HG02678 (cell line): ENCODE results near the gene VENTX.

Experiments
- ATAC-seq: cut with Tn5 transposase; IDR thresholded peaks from one replicate; pipeline ENCODE4 v1.9.1; 2021; ENCODE audit warnings: mild to moderate bottlenecking, moderate library complexity; ENCODE audit not compliant: unreplicated experiment

VENTX gene, protein sequence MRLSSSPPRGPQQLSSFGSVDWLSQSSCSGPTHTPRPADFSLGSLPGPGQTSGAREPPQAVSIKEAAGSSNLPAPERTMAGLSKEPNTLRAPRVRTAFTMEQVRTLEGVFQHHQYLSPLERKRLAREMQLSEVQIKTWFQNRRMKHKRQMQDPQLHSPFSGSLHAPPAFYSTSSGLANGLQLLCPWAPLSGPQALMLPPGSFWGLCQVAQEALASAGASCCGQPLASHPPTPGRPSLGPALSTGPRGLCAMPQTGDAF

GRCh38 chr10:133237588-133238465 lies at the start of gene VENTX:
VENTX (plus strand) TSS chr10:133237855; CDS start chr10:133237915, 60 bp downstream.
- ATAC-seq, result no peak

DNA sequence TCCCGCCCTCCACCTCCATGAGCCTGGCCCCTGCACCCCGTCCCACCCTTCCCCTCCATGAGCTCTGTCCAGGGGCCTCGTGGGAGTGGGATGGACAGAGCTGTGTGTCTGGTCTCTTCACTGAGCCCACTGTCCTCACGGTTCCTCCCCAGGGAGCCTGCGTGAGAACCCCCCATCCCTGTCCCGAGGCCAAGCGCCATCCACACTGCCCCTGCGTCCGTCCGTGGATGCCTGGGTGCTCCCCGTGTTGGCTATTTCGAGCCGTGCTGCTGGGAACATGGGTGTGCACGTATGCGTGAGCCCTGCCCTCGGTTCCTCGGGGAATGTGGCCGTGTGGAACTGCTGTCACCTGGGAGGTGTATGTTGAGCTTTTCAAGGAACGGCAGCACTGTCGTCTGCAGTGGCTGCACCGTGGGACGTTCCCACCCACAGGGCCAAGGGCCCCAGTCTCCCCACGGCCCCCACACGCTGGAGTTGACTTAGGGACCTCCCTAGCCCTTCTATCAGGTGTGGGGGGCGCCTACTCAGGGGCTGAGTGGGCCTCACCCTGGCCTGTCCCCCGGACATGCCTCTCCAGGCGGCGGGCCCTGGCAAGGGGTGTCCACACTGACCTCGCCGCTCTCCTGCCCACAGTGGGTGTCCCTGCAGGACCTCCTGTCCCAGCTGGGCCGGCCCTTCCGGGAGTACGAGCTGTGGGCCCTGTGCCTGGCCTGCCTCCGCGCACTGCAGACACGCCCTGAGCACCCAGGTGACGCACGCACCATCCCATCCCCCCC lies 49.6 kb upstream of the VENTX start:
- no peak for ATAC-seq

- no peak for ATAC-seq
Measured at GRCh38 chr10:133189256-133189655, 48.4 kb upstream of the VENTX start.

DNA sequence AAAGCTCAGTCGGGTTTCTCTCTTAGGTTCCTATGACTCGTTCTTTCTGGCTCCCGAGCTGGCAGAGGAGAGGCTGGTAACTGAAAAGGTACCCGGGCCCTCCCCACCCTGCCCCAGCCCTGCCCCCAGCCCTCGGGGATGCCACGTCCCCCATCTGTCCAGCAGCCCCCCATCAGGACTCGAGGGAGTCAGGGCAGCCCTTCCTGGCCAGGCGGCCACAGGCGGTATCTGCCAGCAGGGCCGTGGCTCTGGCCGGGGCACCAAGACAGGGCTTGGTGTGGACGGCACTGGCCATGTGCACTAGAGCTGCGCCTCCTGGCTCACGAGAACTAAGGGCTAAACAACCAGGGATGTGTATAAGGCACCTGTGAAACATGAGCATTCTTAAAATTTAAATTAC lies 47.9 kb upstream of the VENTX start:
- ATAC-seq, result no peak

DNA sequence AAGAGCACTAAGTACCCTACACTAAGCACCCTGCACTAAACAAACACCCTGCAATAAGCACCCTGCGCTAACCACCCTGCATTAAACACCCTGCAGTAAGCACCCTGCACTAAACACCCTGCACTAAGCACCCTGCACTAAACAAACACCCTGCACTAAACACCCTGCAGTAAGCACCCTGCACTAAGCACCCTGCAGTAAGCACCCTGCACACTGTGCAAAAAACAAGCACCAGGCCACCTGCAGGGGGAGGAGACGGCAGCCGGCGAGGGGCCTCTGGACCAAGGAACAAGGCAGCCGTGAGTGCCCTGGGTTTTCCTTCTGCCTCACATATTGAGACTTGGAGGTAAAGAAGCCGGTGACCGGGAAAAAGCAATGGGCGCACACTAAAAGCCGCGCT lies 47.4 kb upstream of the VENTX start:
- ATAC-seq, result no peak

- ATAC-seq, result no peak
Measured at GRCh38 chr10:133191651-133192050, 46.0 kb upstream of the VENTX start.

DNA sequence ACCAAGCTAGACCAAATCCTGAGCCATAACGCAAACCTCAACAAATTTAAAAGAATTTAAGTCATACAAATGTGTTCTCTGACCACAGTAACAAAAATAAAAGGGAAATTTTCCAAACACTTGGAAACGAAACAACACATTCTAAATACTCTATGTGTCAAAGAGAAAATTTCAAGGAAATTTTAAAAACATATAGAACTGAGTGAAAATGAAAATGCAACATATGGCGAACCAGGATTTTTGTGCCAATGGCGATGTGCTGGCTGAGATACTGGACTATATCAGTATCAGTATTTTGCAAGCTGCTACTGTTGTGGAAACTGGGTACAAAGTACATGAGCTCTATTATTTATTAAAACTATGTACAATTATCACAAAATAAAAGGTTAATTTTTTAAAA lies 43.5 kb upstream of the VENTX start:
- ATAC-seq, result no peak

- ATAC-seq, result no peak
Measured at GRCh38 chr10:133195096-133195495, 42.6 kb upstream of the VENTX start.

DNA sequence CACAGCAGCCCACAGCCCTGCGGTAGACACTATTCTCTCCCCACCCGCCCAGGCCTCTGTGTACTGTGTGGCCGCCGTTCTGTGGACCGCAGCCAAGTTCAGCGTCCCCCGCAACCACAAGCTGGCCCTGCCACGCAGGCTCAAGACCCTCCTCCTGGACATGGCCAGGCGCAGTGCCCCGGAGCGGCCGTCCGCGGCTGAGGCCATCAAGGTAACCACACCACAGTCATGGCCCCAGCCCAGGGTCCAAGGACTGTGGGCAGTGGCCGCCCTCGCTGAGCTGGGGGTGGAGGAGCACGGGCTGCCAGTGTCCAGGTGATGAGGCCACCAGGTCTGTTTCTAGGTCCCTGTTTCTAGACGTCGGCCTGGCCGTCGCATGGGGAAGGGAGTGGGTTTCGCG lies 42.0 kb upstream of the VENTX start:
- ATAC-seq, result no peak

GRCh38 chr10:133196221-133196915 lies 41.3 kb upstream of the VENTX start:
- no peak for ATAC-seq

GRCh38 chr10:133196936-133197758 lies 40.5 kb upstream of the VENTX start:
- no peak for ATAC-seq

GRCh38 chr10:133197786-133198185 lies 39.9 kb upstream of the VENTX start:
- ATAC-seq, result no peak

GRCh38 chr10:133198206-133198605 lies 39.4 kb upstream of the VENTX start:
- ATAC-seq, result no peak

DNA sequence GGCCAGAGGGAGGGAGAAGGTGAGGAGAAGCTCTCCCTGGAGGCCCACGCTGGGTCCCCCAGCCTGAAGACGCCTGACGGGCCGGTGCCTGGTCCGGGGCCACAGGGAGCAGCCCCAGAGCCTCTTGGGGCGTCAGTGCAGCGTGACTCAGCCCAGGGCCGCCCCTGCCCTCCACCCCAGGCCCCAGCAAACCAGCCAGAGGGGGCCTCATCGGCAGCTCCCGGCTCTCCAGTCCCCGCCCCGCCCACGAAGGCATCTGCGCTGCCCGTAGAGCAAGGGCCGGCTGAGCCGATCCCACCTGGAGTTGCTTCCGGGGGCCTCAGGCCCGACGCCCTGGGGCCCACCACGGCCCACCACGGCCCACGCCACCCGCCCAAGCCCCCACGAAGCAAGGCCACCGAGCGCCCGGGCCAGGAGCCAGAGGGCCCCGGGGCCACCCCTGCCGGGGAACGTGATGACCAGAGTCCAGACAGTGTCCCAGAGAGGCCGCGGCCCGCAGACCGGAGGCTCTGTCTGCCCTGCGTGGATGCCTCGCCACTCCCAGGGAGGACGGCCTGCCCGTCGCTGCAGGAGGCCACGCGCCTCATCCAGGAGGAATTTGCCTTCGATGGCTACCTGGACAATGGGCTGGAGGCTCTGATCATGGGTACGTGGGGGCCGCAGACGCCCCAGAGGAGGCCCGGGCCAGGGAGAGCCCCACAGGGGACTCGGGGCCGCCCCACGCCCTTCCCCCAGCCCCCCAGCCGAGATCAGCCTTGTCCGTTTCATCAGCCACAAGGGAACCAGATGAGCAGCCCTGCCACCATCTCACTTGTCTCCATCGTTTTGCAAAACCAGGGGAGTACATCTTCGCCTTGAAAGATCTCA lies 38.8 kb upstream of the VENTX start:
- no peak for ATAC-seq

- ATAC-seq, result no peak
Measured at GRCh38 chr10:133199488-133199885, 38.2 kb upstream of the VENTX start.

DNA sequence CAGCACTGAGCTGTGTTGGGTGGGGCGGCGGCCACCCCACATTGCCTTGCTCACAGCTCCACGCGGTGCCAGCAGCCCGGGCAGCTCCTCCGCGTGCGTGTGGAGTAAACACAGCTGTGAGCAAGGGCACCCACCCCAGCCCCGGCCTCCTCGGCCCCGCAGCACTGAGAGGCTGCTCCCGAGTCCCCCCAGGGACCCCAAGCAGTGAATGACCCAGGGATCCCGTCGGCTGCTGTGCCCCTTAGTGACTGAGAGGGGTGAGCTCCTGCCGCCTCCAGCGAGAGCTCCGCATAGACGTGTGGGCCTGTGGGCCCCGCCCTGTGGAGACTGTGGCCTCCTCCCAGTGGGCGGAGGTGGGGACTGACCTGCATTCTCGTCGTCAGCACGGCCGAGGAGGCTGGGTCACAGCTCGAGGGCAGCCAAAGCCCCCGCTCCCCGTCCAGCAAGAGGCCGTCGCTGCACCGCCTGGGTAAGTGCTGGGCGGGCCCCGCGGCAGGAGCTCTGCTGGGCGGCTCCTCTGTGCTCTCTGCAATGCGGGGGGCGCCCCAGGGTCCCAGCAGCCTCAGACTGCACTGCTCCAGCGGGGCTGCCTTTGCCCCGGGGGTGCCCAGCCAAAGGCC lies 37.6 kb upstream of the VENTX start:
- no peak for ATAC-seq

DNA sequence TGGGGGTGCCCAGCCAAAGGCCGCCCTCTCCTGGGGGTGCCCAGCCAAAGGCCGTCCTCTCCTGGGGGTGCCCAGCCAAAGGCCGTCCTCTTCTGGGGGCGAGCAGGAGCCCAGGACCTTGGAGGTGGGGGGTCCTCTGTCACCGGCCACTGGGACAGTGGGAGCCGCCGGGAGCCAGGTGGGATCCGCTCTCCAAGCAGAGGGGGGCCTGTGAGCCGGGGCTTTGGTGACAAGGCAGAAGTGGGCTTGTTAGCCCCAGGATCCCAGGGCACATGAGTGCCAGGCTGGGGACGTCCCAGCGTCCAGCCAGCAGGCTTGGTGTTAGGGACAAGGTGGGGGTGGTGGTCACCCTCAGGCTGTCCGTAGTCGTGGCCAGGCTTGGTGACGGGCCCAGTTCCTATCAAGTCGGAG lies 37.0 kb upstream of the VENTX start:
- no peak for ATAC-seq

- ATAC-seq, result no peak
Measured at GRCh38 chr10:133201151-133201947, 36.3 kb upstream of the VENTX start.
